ENCODE measurements around the gene MOCS3.

MOCS3 gene

DNA sequence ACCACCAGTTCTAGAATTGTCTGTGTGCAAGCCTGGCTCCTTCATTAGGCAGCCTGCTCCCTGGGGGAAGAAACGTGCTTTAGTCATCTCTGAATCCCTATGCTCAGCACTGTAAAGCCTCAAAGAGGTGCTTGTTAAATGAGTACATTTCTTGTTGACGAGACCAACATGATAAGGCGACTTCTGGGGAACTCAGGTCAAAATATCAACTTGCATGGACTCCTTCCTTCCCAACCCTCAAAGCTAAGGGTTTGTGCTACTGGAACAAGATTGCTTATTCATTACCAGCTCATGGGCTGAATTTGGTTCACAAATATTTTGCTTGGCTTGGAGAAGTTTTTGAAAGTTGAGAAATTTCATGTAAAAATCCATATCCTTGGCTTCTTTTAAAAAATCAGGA, 53.7 kb downstream of the MOCS3 start:
- no peak for DNase-seq (ENCODE audit: low read depth)
